ENCODE measurements around the gene COA1.
"Not testable (repeated sequence)": the region's sequence is repeated elsewhere in the genome, so short reads cannot be mapped to it uniquely, and the experiment has no call there.

Gene COA1

DNA sequence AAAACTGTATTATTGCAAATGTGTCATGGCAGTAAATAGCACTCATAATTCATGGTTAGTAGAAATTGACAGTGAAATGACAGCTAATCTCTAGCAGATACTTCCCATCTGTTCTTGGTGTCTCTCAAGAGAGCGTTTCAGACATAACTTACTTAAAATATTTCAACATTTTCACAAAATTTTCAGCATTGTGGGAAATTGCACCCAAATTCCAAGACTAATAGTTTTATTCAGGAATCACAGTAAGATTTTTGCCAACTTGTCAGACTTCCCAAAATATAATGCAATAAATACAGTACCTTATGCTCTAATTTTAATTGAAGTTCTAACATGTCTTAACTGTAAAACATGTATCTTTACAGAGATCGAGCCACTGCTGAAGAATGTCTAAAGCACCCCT, 105.2 kb downstream of the COA1 start:
- DNase-seq, result no peak

- DNase-seq, result no peak
Measured at GRCh38 chr7:43621729-43622448, 107.4 kb downstream of the COA1 start.

GRCh38 chr7:43619213-43620012, 109.9 kb downstream of the COA1 start:
- DNase-seq, result no peak

- DNase-seq, result no peak
Measured at GRCh38 chr7:43618073-43618472, 111.2 kb downstream of the COA1 start.

DNA sequence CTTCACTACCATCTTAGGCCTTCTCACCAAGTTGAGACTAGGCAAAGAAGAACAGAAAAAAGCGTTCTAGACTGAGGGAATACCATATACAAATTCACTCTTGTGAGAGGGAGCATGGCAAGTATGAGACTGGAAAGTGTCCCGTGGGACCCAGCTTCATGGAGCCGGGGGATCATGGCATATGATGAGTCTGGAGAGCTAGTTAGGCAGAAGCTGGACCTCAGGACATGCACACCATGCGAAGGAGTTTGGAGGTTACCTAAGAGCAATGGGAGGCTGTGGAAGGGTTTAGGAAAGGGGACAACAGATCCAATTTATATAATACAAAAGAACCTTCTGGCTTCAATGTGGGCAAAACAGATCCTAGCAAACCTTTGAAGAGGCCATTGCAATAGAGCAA, 112.3 kb downstream of the COA1 start:
- no peak for DNase-seq

DNA sequence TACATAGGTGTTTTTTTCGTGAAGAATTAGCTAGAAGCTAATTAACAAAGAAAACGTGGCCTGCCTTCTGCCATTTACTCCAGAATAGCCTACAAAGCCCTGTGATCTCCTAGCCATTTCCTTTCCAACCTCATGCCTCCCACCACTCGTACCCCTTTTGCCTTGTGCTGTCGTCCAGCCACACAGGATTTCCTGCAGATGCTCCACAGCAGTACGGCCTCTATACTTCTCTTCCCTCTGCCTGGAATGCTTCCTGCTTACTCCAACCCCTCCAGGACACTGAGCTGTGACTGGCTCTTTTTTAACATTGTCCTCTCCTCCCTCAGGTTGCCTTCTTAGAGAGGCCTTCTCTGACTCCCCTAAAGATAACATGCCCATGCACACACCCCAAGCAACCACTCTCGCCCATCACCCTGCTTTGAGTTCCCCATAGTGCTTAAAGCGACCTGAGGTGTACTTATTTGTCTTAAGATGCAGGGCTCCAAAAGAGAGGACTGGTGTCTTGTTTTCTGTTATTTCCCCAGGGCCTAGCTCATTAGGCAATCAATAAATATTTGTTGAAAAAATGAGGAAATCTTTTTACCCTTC, 113.7 kb downstream of the COA1 start:
- DNase-seq, result no peak

- no peak for DNase-seq
Measured at GRCh38 chr7:43612599-43613589, 116.4 kb downstream of the COA1 start.

DNA sequence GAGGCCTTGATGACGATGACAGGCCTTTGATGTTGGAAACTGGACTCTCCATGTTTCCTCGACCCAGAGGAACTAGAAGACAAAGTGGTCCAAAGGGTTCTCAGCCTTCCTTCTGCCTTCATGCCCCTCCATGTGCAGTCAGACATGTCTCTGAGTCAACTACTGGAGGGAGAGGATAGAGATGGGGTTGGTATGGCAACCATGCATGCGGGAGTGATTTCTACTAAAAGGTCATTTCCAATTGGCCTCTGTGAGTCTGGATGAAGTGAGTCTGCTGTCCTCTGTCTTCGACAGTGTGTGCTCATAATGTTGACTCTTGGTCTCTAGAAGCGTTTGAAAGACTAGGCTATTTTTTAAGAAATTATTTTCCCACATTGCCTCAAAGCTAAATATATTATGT, 117.2 kb downstream of the COA1 start:
- no peak for DNase-seq

GRCh38 chr7:43609097-43609496, 120.2 kb downstream of the COA1 start:
- DNase-seq, result no peak

DNA sequence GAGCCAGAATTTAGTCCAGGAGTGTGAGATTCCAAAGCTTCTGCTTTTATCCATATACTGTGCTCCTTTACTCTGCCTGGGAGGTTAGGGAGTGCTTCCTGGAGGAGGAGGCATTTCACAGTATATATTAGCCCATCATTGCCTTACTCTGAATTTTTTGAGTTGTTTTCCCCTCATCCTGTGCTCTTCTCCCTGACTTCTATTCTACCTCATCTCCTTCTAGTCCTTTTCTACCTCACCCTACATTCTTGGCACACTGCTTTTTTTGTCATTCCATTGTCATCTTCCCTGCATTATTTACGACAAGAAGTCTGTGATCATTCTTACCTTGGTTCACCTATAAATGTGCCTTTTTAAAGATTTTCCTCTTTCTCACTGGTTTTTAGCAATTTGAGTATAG, 125.1 kb downstream of the COA1 start:
- DNase-seq, result no peak

- DNase-seq, result no peak
Measured at GRCh38 chr7:43602256-43602655, 127.1 kb downstream of the COA1 start.

- no peak for DNase-seq
Measured at GRCh38 chr7:43600056-43600455, 129.3 kb downstream of the COA1 start.

DNA sequence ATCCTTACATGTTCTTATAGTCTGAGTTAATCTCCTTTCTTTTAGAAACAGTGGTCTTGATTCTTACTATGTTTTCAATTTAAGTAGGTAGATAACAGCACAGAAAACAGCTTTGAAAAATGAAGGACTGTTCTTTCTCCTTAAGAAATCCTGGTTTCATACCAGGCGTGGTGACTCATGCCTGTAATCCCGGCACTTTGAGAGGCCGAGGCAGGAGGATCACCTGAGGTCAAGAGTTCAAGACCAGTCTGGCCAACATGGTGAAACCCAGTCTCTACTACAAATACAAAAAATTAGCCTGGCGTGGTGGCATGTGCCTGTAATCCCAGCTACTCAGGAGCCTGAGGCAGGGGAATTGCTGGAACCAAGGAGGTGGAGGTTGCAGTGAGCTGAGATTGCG, 132.9 kb downstream of the COA1 start:
- not testable (repeated sequence) for DNase-seq

DNA sequence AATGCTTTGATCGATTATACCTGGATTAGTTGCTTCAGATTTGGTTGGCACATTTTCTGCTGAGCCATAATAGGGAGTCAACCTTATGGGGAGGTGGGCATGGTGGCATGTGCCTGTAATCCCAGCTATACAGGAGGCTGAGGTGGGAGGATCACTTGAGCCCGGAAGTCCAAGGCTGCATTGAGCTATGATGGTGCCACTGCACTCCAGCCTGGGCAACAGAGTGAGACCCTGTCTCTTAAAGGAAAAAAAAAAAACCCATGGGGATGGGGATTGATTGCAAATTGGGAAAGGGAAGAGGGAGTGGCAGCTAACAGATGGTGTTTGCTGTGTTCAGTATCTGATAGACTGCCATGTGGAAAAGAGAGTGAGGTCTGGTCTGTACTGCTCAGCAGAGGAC, 135.3 kb downstream of the COA1 start:
- DNase-seq, result no peak

GRCh38 chr7:43593010-43593409, 136.3 kb downstream of the COA1 start:
- DNase-seq, result no peak

- no peak for DNase-seq
Measured at GRCh38 chr7:43592326-43592725, 137.0 kb downstream of the COA1 start.

DNA sequence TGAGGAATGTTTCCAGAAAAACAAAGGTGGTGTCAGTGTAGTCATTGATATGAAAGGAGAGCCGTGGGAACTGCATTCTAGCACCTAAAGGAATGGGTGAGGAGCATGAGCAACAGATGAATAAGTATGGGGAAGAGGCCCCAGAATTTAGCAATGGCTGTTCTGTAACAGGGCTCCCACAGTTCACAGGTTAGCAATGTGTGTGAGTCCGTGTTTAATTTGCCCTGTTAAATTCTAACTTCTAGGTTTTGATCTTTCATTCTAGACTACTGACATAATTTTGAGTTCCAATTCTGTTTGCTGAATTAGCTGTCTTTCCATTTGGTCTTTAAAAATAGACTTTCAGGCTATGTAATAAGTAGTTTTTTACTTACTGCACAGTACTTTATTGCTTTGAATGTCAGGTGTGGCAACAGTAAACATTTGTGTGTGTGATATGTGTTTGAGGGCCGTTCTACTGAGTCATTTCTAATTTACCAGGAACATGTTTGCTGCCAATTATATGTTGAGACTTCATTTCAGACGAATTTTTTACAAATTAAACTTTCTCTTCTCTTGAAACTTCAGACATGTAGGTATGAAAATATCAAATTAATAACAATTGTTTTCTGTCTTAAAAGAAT, 137.7 kb downstream of the COA1 start:
- DNase-seq, result no peak

DNA sequence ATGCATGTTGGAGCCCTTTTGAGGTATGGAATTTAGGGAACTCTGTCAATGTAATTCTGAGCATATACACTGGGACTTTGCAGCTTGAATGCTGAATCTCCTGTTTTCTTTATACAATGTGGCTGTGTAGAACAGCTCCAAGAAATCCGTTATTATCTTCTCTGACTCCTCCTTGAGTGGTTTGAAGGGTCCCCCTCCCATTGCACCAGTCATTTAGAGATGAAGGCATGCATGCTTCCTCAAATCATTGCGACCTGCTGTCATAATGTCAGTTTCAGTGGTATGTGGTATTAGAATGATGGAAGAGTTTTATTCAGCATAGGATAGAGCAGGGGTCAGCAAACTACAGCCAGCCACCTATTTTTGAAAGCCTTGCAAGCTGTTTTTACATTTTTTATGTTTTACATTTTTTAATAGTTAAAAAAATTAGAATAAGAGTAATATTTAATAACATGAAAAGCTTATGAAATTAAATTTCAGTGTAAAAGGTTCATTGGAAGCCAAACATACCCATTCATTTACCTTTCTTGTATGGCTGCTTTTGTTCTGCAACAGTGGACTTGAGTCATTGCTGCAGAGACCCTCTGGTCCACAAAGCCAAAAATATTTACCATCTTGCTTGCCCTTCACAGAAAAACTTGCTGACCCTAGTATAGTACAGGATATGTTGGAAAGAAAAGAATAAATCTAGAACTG, 138.3 kb downstream of the COA1 start:
- DNase-seq, result no peak

- no peak for DNase-seq
Measured at GRCh38 chr7:43589728-43590127, 139.6 kb downstream of the COA1 start.

Data from activated CD4-positive, alpha-beta T cell treated with anti-CD3 and anti-CD28 coated beads, Interleukin-2, amount 50 U/mL, for 1 hour (primary cell).